Measurements from ENCODE around the gene DGKB.

Gene DGKB

DNA sequence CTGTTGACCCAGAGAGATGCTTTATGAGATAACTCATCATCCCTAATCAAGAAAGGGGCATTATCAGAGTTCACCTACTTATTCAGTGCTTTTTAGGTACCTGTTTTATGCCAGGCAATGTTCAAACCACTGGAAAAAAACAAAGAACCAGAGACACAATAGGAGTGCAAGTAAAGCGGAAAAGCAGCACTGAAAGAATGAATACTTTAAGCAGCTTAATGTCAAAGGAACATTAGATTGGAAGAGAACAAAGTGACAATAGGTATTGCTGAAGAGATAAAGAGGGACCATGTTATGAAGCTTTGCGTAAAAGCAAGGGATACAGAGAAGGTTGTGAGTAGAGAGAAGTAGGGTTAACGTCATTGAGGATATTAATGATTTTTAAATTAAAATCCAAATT, 11.3 kb downstream of the DGKB start:
- no peak for ATAC-seq
- no peaks in the 10 kb centered on the region for H3K36me3 Mint-ChIP-seq

DNA sequence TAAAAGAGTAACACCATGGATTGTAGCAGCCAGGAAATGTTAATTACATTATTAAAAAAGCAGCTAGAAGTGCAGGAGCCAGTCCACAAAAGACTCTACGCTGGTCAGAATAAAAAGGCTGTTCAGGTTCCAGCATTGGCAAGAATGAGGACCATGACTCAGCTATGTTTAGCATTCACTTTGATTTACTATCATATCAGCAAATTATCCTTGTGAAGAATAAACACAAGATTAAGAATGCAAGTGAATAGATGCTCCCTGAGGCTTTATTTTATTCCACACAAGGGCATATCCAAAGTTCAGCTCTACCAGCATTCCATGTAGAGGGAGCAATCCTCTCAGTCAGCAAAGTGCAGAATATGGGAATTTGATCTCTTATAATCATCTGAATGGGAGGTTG, 13.6 kb downstream of the DGKB start:
- H3K4me1 Mint-ChIP-seq: no peaks in the 10 kb centered on the region
- H3K36me3 Mint-ChIP-seq: no peaks in the 10 kb centered on the region
- no peak for ATAC-seq
- no peaks in the 10 kb centered on the region for H3K27me3 Mint-ChIP-seq
- H3K9me3 Mint-ChIP-seq: peaks cover 9% of the 10 kb centered on the region
- H3K27ac Mint-ChIP-seq: no peak overlapping the region
- no peak overlapping the region for H3K4me3 Mint-ChIP-seq

More for the DNA sequence above, 11.3 kb downstream of the DGKB start:
- Mint-ChIP-seq H3K4me1 (no peaks in the 10 kb centered on the region), H3K27ac (no peak overlapping the region), H3K4me3 (no peak overlapping the region), H3K9me3 (peaks cover 9% of the 10 kb centered on the region), H3K27me3 (no peaks in the 10 kb centered on the region)

DNA sequence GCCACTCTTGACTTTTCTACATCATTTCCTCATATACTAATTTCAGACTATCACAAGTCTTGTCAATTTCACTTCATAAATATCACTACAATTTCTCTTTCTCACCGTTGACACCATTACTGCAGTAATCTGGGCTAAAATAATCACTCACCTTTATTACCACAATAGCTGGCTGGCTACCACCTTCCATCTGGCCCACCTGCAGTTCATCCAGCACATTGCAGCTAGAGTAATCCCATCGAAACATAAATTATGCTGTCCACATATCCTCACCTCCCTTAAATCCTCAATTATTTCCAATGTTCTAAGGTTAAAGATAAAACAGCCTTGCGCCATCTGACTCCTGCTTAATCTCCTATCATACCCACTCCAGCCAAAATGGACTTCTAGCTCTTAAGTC, 16.0 kb downstream of the DGKB start:
- Mint-ChIP-seq H3K9me3 (peaks cover 3% of the 10 kb centered on the region), H3K27ac (no peak overlapping the region), H3K4me3 (no peak overlapping the region)

DNA sequence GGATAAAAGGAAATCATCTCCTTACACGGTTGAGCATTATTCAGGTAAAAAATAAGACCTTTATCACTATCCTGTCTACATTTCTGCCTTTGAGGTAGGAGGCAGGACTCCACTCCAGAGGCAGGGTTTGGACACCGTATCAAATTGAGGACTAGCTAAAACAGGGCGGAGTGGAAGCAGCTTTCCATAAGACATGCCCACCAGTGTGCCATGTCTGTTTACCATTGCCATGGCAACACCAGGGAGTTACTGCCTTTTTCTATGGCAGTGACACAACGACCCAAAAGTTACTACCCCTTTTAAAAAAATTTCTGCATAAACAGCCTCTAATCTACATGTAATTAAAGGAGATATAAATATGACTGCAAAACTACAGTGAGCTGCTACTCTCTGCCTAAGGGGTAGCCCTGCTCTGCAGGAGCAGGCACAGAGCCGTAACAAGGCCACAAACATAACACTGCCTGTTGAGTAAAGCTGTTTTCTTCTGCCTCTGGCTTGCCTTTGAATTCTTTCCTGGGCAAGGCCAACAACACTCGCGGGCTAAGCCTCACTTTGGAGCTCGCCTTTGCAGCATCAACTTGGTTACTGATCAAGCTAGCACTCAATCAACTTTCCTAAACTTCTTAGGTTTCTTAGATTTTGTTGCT, 26.5 kb downstream of the DGKB start:
- Mint-ChIP-seq H3K4me3 (no peak overlapping the region), H3K36me3 (no peaks in the 10 kb centered on the region), H3K4me1 (no peaks in the 10 kb centered on the region), H3K9me3 (no peaks in the 10 kb centered on the region), H3K27me3 (no peaks in the 10 kb centered on the region), H3K27ac (no peak overlapping the region)
- no peak for ATAC-seq

More for the DNA sequence above, 16.0 kb downstream of the DGKB start:
- no peaks in the 10 kb centered on the region for H3K27me3 Mint-ChIP-seq
- no peak for ATAC-seq
- no peaks in the 10 kb centered on the region for H3K36me3 Mint-ChIP-seq
- H3K4me1 Mint-ChIP-seq: no peaks in the 10 kb centered on the region

DNA sequence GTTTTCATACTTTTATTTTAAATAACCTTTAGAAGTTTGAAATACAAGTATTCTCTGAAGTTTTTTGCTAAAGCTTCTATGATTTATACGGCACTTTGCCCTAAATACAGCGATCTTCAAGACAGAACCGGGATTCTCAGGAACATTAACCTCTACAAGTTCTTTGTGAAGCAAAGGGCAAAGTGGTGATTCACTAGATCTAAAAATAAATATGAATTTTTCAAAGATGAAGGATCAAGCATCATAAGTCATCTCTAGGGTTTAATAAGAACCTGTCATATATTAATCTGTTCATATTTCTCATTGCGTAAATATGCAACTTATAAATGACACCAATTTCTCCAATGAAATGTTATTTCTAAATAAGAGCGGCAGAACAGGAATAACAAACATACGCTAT, 30.7 kb downstream of the DGKB start:
- no peak for ATAC-seq
- Mint-ChIP-seq H3K36me3 (no peaks in the 10 kb centered on the region), H3K27me3 (no peaks in the 10 kb centered on the region), H3K9me3 (no peaks in the 10 kb centered on the region), H3K4me3 (no peak overlapping the region), H3K4me1 (no peaks in the 10 kb centered on the region), H3K27ac (no peak overlapping the region)

DNA sequence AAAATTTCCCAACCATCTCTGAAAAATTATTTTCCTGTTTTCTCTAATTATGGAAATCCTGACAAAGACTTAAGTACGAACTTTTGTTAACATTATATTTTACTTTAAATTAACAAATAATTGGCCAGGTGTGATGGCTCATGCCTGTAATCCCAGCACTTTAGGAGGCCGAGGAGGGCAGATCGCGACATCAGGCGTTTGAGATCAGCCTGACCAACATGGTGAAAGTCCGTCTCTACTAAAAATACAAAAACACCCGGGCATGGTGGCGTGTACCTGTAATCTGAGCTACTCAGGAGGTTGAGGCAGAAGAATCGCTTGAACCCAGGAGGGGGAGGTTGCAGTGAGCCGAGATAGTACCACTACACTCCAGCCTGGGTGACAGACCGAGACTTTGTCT, 32.2 kb downstream of the DGKB start:
- Mint-ChIP-seq H3K36me3 (no peaks in the 10 kb centered on the region), H3K27ac (no peak overlapping the region), H3K4me1 (no peaks in the 10 kb centered on the region), H3K9me3 (no peaks in the 10 kb centered on the region), H3K27me3 (no peaks in the 10 kb centered on the region), H3K4me3 (no peak overlapping the region)
- ATAC-seq: no peak

DNA sequence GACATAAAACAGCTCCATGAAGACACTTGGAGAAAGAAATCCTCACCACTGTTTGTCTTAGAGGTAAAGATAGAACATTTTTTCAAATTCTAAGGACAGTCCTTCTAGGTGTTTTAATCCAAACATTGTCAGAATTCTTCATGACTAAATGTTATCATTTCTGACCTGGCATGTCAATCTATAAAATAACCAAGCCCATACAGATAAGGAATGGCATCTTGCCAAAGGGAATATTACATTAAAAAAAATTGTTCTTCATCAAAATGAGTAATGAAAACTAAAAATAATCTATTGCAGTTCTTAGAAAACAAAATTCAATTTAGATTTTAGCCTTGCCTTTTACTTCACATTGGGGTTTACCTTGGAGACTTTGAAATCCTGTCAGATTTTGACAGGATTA, 33.6 kb downstream of the DGKB start:
- H3K27me3 Mint-ChIP-seq: no peaks in the 10 kb centered on the region
- no peaks in the 10 kb centered on the region for H3K4me1 Mint-ChIP-seq
- no peak for ATAC-seq
- H3K36me3 Mint-ChIP-seq: no peaks in the 10 kb centered on the region
- H3K9me3 Mint-ChIP-seq: no peaks in the 10 kb centered on the region
- H3K27ac Mint-ChIP-seq: no peak overlapping the region
- H3K4me3 Mint-ChIP-seq: no peak overlapping the region

DNA sequence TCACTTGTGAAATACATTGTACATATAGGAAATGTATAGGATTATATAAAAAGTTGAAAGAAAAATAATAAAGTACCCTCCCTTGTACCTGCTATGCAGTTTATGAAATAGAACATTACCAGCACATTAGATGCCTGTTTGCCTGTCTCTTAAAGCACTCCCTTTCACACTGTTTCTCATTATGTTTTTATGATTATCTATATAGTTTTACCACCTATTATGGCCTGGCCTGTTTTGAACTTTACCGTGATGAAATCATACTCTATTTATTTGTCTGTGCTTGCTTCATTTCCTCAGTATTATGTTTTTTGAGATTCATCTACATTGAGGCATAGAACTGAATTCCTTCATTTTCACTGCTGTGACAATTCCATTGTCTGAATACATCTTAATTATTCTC, 41.1 kb downstream of the DGKB start:
- H3K9me3 Mint-ChIP-seq: peaks cover 2% of the 10 kb centered on the region
- no peaks in the 10 kb centered on the region for H3K36me3 Mint-ChIP-seq
- no peaks in the 10 kb centered on the region for H3K27me3 Mint-ChIP-seq
- no peak for ATAC-seq
- no peak overlapping the region for H3K4me3 Mint-ChIP-seq
- H3K4me1 Mint-ChIP-seq: no peaks in the 10 kb centered on the region
- no peak overlapping the region for H3K27ac Mint-ChIP-seq

DNA sequence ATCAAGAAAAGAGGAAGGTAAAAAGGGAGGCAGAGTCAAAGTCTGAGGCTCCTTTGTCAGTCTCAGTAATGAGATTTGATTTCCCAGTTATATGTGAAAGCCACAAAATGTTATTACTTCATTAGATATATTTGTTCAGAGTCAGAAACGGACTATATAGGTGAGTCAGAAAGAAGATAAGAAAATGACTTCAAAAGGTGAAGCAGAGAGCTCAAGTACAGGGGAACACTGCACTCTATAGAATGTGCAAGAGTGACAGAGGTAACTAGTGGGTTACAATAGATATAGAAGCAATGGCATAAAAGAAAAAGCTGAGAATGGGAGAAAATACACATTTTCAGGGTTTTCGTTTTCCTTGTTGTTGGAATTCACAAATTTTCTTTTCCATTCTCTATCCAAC, 43.3 kb downstream of the DGKB start:
- no peaks in the 10 kb centered on the region for H3K27me3 Mint-ChIP-seq
- ATAC-seq: no peak
- H3K9me3 Mint-ChIP-seq: peaks cover 2% of the 10 kb centered on the region
- no peak overlapping the region for H3K4me3 Mint-ChIP-seq
- H3K27ac Mint-ChIP-seq: no peak overlapping the region
- H3K4me1 Mint-ChIP-seq: no peaks in the 10 kb centered on the region
- no peaks in the 10 kb centered on the region for H3K36me3 Mint-ChIP-seq

DNA sequence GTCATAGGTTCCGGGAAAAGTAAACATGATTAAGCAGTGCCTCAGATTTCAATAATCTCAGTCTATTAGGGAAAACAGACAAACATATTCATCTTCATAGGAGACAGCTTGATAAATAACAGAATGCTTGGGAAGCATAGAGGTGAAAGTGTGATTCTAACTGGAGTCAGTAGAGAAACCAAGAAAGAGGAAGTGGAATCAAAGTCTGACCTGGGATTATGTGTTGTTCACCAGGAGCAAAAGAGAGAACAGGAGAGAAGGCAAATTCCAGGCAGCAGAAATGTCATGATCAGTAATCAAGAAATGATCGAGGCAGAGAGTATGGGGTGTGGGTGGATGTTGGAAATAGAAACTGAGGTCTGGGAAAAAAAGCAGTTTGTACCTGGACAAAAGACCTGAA, 43.7 kb downstream of the DGKB start:
- no peak for ATAC-seq
- Mint-ChIP-seq H3K9me3 (peaks cover 2% of the 10 kb centered on the region), H3K36me3 (no peaks in the 10 kb centered on the region), H3K27me3 (no peaks in the 10 kb centered on the region), H3K27ac (no peak overlapping the region), H3K4me3 (no peak overlapping the region), H3K4me1 (no peaks in the 10 kb centered on the region)

DNA sequence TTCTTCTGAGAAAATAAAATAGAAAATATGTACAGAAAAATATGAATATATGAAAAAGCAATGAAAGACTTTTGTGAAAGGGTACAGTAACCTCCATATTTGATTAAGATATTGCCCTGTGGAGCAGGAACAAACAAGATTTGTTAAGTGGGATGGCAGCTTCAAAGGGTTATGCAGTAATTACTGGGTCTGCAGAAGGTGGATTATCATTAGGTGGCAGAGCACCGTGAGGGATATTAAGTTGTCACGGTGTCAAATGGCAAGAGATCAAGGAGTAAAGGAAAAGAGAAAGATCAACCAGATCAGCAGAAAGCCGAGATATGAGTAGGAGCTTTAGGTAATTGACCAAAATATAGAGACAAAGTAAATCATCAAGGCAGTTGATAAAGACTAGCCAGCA, 44.1 kb downstream of the DGKB start:
- H3K36me3 Mint-ChIP-seq: no peaks in the 10 kb centered on the region
- H3K27me3 Mint-ChIP-seq: no peaks in the 10 kb centered on the region
- H3K9me3 Mint-ChIP-seq: peaks cover 2% of the 10 kb centered on the region
- H3K4me1 Mint-ChIP-seq: no peaks in the 10 kb centered on the region
- H3K27ac Mint-ChIP-seq: no peak overlapping the region
- no peak for ATAC-seq
- no peak overlapping the region for H3K4me3 Mint-ChIP-seq

DNA sequence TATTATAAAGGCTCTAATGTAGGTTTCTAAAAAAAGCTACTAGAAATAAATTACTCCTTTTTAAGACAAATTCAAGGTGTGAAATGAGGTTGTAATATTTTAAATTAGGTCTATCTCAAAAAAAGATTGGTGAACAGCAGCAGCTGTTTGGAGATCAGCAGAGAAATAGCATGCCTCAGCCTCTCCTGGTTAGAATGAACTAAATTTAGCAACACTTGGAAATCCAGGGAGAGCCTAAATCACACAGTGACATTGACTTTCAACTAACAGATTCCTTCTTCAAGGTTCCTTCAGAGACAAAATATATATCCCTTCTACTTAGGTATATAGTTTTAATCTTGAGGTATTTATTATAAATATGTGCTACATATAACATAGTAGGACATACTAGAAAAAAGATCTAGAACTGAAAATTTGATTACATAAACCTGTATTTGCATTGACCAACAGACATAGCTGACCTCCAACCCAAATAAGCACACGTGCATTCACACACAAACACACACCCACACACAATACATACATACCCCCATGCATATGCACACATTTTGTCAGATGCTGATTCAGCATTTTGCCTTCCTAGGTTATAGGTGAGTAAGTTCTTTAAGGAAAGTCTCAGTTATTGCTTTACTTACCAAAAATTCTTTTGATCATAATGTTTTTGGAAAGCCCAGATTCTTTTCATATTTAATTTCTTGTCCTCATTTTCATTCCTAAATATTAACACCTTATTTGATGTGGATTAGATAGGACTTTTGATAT, 47.3 kb downstream of the DGKB start:
- no peak for ATAC-seq
- Mint-ChIP-seq H3K27ac (no peak overlapping the region), H3K4me3 (no peak overlapping the region), H3K9me3 (peaks cover 2% of the 10 kb centered on the region), H3K27me3 (no peaks in the 10 kb centered on the region), H3K4me1 (no peaks in the 10 kb centered on the region), H3K36me3 (no peaks in the 10 kb centered on the region)

DNA sequence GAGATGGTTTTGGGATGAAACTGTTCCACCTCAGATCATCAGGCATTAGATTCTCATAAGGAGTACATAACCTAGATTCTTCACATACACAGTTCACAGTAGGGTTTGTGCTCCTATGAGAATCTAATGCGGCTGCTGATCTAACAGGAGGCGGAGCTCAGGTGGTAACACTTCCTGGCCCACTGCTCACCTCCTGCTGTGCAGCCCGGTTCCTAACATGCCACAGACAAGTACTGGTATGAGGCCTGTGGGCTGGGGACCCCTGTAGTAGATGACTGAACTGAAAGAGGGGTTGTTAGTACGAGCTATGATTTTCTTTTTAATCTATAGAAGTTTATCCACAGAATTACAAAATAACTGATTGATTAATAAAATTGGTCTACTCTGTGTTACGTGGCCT, 48.1 kb downstream of the DGKB start:
- no peak overlapping the region for H3K27ac Mint-ChIP-seq
- no peaks in the 10 kb centered on the region for H3K36me3 Mint-ChIP-seq
- H3K27me3 Mint-ChIP-seq: no peaks in the 10 kb centered on the region
- ATAC-seq: no peak
- no peaks in the 10 kb centered on the region for H3K4me1 Mint-ChIP-seq
- peaks cover 2% of the 10 kb centered on the region for H3K9me3 Mint-ChIP-seq
- no peak overlapping the region for H3K4me3 Mint-ChIP-seq

DNA sequence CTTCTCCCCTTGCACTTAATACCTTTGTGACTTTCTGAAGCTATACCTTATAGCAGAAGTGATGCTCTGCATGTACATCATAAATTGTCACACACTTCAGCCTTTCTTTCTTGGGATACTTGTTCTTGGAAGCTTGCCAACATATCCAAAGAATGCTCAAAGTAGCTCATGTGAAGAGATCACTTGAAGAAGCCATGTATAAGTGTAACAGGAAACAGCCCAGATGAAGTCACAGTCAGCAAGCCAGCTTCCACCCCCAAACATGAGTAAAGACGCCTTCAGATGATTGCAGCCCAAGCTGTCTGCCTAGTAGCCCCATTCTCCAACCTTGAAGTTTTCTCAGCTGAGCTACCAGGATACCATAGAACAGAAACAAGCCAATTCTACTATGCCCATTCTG, 50.9 kb downstream of the DGKB start:
- H3K4me3 Mint-ChIP-seq: no peak overlapping the region
- H3K4me1 Mint-ChIP-seq: no peaks in the 10 kb centered on the region
- ATAC-seq: no peak

DNA sequence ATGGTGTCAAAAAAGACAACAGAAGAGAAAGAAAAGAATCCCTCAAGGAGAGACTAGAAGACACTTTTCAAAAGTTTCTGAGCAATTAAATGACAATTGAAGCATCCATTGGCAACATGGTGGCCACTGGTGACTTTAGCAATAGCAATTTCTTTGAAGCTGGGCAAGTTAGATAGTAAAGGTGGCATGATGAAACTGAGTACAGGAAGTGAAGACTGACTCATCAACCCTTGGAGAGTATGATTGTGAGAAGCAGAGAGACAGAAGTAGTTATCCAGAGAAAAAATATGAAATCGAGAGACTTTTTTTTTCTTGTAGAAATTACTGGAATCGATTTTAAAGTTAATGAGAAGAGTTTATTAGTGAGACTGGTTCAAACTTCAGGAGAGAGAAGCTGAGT, 52.5 kb downstream of the DGKB start:
- no peak for ATAC-seq
- no peaks in the 10 kb centered on the region for H3K4me1 Mint-ChIP-seq

More for the DNA sequence above, 50.9 kb downstream of the DGKB start:
- no peaks in the 10 kb centered on the region for H3K27me3 Mint-ChIP-seq
- H3K9me3 Mint-ChIP-seq: no peaks in the 10 kb centered on the region
- no peak overlapping the region for H3K27ac Mint-ChIP-seq
- H3K36me3 Mint-ChIP-seq: no peaks in the 10 kb centered on the region

DNA sequence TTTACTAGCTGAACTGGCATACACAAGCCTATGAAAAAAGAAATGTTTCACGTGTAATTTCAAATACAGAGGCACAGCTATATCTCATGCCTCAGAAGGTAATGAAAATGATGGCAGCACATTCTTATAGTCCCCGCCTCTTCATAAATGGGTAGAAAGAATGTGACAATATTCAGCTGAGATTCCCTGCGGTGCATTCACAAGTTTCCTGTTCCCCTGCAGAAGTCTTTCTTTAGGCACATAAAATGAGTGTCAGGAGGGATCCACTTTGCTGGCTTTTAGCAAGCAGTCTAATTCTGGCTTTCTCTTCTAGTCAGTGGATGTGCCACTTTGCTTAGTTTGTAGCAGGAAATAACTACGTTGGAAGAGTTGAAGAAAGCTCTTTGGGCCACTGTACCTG, 56.1 kb downstream of the DGKB start:
- ATAC-seq: no peak
- Mint-ChIP-seq H3K36me3 (no peaks in the 10 kb centered on the region), H3K4me3 (no peak overlapping the region), H3K4me1 (no peaks in the 10 kb centered on the region), H3K27me3 (no peaks in the 10 kb centered on the region), H3K27ac (no peak overlapping the region), H3K9me3 (no peaks in the 10 kb centered on the region)

More for the DNA sequence above, 52.5 kb downstream of the DGKB start:
- H3K27ac Mint-ChIP-seq: no peak overlapping the region
- no peaks in the 10 kb centered on the region for H3K27me3 Mint-ChIP-seq
- H3K4me3 Mint-ChIP-seq: no peak overlapping the region
- H3K9me3 Mint-ChIP-seq: no peaks in the 10 kb centered on the region
- no peaks in the 10 kb centered on the region for H3K36me3 Mint-ChIP-seq
